Liver (tissue), 9 donors: Measurements from ENCODE around the gene LPP. TPM values are rescaled to one million over a fixed set of nuclear protein-coding genes. Genes with fewer than 3 reads are reported as not detected.

Experiments
- DNase-seq: peaks from one replicate; pipeline ENCODE4 v3.0.0-alpha.2; 2017; ENCODE audit warnings: low spot score
- H3K27ac ChIP-seq, 2 donors: one replicate each; pipeline ENCODE4 v1.7.0; 2013; ENCODE audit warnings: inconsistent platforms in 2 of 2, low read length in 2 of 2, control low read depth in 1 of 2, low read depth in 1 of 2, mild to moderate bottlenecking in 1 of 2
- H3K27me3 ChIP-seq, 4 donors: one replicate each; pipeline versions ENCODE4 v1.6.1 to v1.7.0; 2013; ENCODE audit warnings: low read length in 3 of 4, inconsistent platforms in 1 of 4, mild to moderate bottlenecking in 1 of 4, moderate library complexity in 1 of 4; ENCODE audit not compliant: control insufficient read depth in 4 of 4, insufficient read depth in 4 of 4
- H3K36me3 ChIP-seq, 4 donors: one replicate each; pipeline versions ENCODE4 v1.6.1 to v1.7.0; 2013; ENCODE audit warnings: low read length in 3 of 4, mild to moderate bottlenecking in 3 of 4, low read depth in 1 of 4, moderate library complexity in 1 of 4; ENCODE audit not compliant: control insufficient read depth in 4 of 4, insufficient read depth in 3 of 4
- H3K4me1 ChIP-seq, 4 donors: one replicate each; pipeline versions ENCODE4 v1.6.1 to v1.7.0; 2013; ENCODE audit warnings: low read length in 3 of 4, mild to moderate bottlenecking in 3 of 4, moderate library complexity in 1 of 4; ENCODE audit not compliant: control insufficient read depth in 4 of 4, insufficient read depth in 4 of 4
- H3K4me3 ChIP-seq, 3 donors: one replicate each; pipeline versions ENCODE4 v1.6.1 to v1.7.0; 2013; ENCODE audit warnings: low read length in 3 of 3, control low read depth in 1 of 3, low read depth in 1 of 3, mild to moderate bottlenecking in 1 of 3
- H3K9ac ChIP-seq, 2 donors: one replicate each; pipeline ENCODE4 v1.7.0; 2013; ENCODE audit warnings: low read length in 2 of 2, mild to moderate bottlenecking in 2 of 2, moderate library complexity in 2 of 2, control low read depth in 1 of 2, low read depth in 1 of 2
- H3K9me3 ChIP-seq, 4 donors: one replicate each; pipeline versions ENCODE4 v1.6.1 to v1.7.0; 2013; ENCODE audit warnings: low read length in 3 of 4; ENCODE audit not compliant: control insufficient read depth in 4 of 4
- CTCF ChIP-seq: fragments of 150-350 bp; IDR thresholded peaks from 2 replicates; pipeline ENCODE4 v1.5.1; 2017; ENCODE audit warnings: improper control_type of control experiment, low read depth, low read length; ENCODE audit not compliant: missing input control
- EGR1 ChIP-seq, 2 donors: IDR thresholded peaks; 2 replicates each; pipeline ENCODE4 v1.6.1; 2016 to 2018; ENCODE audit warnings: antibody characterized with exemption in 2 of 2, low read depth in 2 of 2
- FOXA1 ChIP-seq: IDR thresholded peaks from 2 replicates; pipeline ENCODE4 v1.6.1; 2016; ENCODE audit warnings: antibody characterized with exemption
- FOXA2 ChIP-seq: IDR thresholded peaks from 2 replicates; pipeline ENCODE4 v1.6.1; 2016; ENCODE audit warnings: antibody characterized with exemption
- GABPA ChIP-seq, 2 donors: IDR thresholded peaks in 1 of 2; conservative IDR thresholded peaks in 1 of 2; 2 replicates each; pipeline ENCODE4 v1.6.1; 2016; ENCODE audit warnings: antibody characterized with exemption in 2 of 2, mild to moderate bottlenecking in 1 of 2, moderate library complexity in 1 of 2
- HNF4A ChIP-seq, 2 donors: conservative IDR thresholded peaks; 2 replicates each; pipeline ENCODE4 v1.6.1; 2016; ENCODE audit warnings: antibody characterized with exemption in 2 of 2, mild to moderate bottlenecking in 2 of 2
- HNF4G ChIP-seq: IDR thresholded peaks from 2 replicates; pipeline ENCODE4 v1.6.1; 2016; ENCODE audit warnings: antibody characterized with exemption
- JUND ChIP-seq, 2 donors: IDR thresholded peaks; 2 replicates each; pipeline ENCODE4 v1.6.1; 2016; ENCODE audit warnings: antibody characterized with exemption in 2 of 2
- MAX ChIP-seq: IDR thresholded peaks from 2 replicates; pipeline ENCODE4 v1.6.1; 2016; ENCODE audit warnings: antibody characterized with exemption
- NR2F2 ChIP-seq: IDR thresholded peaks from 2 replicates; pipeline ENCODE4 v1.6.1; 2016; ENCODE audit warnings: antibody characterized with exemption
- REST ChIP-seq: IDR thresholded peaks from 2 replicates; pipeline ENCODE4 v1.6.1; 2016; ENCODE audit warnings: antibody characterized with exemption, mild to moderate bottlenecking
- RXRA ChIP-seq, 2 donors: IDR thresholded peaks; 2 replicates each; pipeline ENCODE4 v1.6.1; 2017 to 2018; ENCODE audit warnings: antibody characterized with exemption in 2 of 2, mild to moderate bottlenecking in 1 of 2
- TAF1 ChIP-seq: conservative IDR thresholded peaks from 2 replicates; pipeline ENCODE4 v1.6.1; 2016; ENCODE audit warnings: antibody characterized with exemption, mild to moderate bottlenecking
- YY1 ChIP-seq: IDR thresholded peaks from 2 replicates; pipeline ENCODE4 v1.6.1; 2016; ENCODE audit warnings: antibody characterized with exemption, mild to moderate bottlenecking
- ZBTB33 ChIP-seq: IDR thresholded peaks from 2 replicates; pipeline ENCODE4 v1.6.1; 2016; ENCODE audit warnings: antibody characterized with exemption
- WGBS: extraction: QIAGEN DNeasy Blood & Tissue Kit; methylation state at CpG from one replicate; pipeline ENCODE4 v1.1.7; 2013; 5-methylcytosine and 5-hydroxymethylcytosine counted together
- polyA plus RNA-seq, 2 donors: library from polyadenylated mRNA; stranded (reverse) in 1 of 2; unstranded in 1 of 2; fragments of 200-250 nt in 1 of 2; fragments of >200 nt in 1 of 2; fragmentation: Nextera tagmentation in 1 of 2; extraction: Ambion mirVana in 1 of 2; gene quantifications; one replicate each; pipeline versions ENCODE4 v1.2.1 to v1.2.3, GENCODE V29; 2013 to 2015
- total RNA-seq, 2 donors: library from RNA; depleted of rRNA; stranded (reverse); fragments of >200 nt; gene quantifications; one replicate each; pipeline ENCODE4 v1.2.3, GENCODE V29; 2014
- TF ChIP-seq, protein P1 (sequence below): IDR thresholded peaks from 2 replicates; pipeline ENCODE4 v1.6.1; 2016; ENCODE audit warnings: antibody characterized with exemption
- donor health status: healthy.
- donor health status: healthy.
- donor health status: healthy.
- donor health status: healthy.
- donor health status: healthy.

Gene LPP
- total and polyA plus RNA-seq, 4 donors, result 3.3 to 53.7 (median 28.2) TPM

DNA sequence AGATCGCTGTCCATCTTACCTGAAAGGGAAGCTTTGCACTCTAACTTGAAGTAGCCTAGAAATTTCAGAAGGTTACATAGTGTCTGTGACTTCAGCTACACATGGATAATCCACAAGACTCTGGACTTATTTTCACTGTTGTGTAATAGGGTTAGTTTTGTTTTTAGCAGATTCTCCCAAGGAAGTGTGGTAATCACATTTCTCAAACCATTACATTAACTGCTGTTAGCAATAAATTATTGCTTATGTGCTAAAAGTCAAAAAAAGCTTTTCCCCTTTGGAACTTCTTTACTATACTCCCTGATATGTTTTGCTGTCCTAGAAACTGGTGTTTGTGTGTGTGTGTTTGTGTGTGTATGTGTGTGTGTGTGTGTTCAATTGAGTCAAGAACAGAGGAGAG is 666.0 kb downstream of the LPP start:
- Histone ChIP-seq H3K4me3 (no peak overlapping the region), H3K27ac (no peak overlapping the region), H3K36me3 (no peaks in the 10 kb centered on the region), H3K4me1 (peaks cover 0 to 6% (median 1%) of the 10 kb centered on the region in 4 donors), H3K9ac (no peak overlapping the region), H3K9me3 (no peaks in the 10 kb centered on the region), H3K27me3 (no peaks in the 10 kb centered on the region)
- DNase-seq, result no peak
- TF ChIP-seq, protein P1, sequence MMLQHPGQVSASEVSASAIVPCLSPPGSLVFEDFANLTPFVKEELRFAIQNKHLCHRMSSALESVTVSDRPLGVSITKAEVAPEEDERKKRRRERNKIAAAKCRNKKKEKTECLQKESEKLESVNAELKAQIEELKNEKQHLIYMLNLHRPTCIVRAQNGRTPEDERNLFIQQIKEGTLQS, result no peak
- TF ChIP-seq FOXA2, result no peak
- no peak for TF ChIP-seq TAF1
- TF ChIP-seq ZBTB33, result no peak
- TF ChIP-seq HNF4A (conservative IDR thresholded peaks at IDR 0.05), result no peak
- no peak for TF ChIP-seq NR2F2
- no peak for TF ChIP-seq CTCF
- no peak for TF ChIP-seq RXRA (IDR thresholded peaks at IDR 0.05)
- TF ChIP-seq MAX, result no peak
- no peak for TF ChIP-seq JUND (IDR thresholded peaks at IDR 0.05)
- no peak for TF ChIP-seq YY1
- TF ChIP-seq FOXA1, result no peak
- TF ChIP-seq GABPA (IDR thresholded peaks at IDR 0.05 in 1 of 2, conservative IDR thresholded peaks at IDR 0.05 in 1 of 2), result no peak
- TF ChIP-seq REST, result no peak
- WGBS, result 88% methylated on average over 1 of the region's 1 CpG

- H3K4me3 ChIP-seq, result no peak overlapping the region
- WGBS, result 86% methylated on average over 4 of the region's 4 CpGs
- TF ChIP-seq HNF4G, result no peak
- no peak for TF ChIP-seq FOXA2
- TF ChIP-seq EGR1 (IDR thresholded peaks at IDR 0.05; ENCODE audit: low read depth in 2 of 2), result no peak
- TF ChIP-seq RXRA (IDR thresholded peaks at IDR 0.05), result no peak
- no peaks in the 10 kb centered on the region for H3K9me3 ChIP-seq
- no peaks in the 10 kb centered on the region for H3K27me3 ChIP-seq
- DNase-seq, result no peak
- H3K36me3 ChIP-seq, result no peaks in the 10 kb centered on the region
- H3K27ac ChIP-seq, result no peak overlapping the region
- peaks cover 0 to 6% (median 1%) of the 10 kb centered on the region in 4 donors for H3K4me1 ChIP-seq
- no peak overlapping the region for H3K9ac ChIP-seq
These were observed 668.0 kb downstream of the LPP start for GRCh38 chr3:188822004-188822403.
